NCI-H510A treated with DMSO at 0.1 percent for 48 hours (cell line): ENCODE data around the gene MPPED1.

Experiments
- DNase-seq: peaks from one replicate; lab custom pipeline; 2025; lab: John Stamatoyannopoulos, UW

Gene MPPED1

DNA sequence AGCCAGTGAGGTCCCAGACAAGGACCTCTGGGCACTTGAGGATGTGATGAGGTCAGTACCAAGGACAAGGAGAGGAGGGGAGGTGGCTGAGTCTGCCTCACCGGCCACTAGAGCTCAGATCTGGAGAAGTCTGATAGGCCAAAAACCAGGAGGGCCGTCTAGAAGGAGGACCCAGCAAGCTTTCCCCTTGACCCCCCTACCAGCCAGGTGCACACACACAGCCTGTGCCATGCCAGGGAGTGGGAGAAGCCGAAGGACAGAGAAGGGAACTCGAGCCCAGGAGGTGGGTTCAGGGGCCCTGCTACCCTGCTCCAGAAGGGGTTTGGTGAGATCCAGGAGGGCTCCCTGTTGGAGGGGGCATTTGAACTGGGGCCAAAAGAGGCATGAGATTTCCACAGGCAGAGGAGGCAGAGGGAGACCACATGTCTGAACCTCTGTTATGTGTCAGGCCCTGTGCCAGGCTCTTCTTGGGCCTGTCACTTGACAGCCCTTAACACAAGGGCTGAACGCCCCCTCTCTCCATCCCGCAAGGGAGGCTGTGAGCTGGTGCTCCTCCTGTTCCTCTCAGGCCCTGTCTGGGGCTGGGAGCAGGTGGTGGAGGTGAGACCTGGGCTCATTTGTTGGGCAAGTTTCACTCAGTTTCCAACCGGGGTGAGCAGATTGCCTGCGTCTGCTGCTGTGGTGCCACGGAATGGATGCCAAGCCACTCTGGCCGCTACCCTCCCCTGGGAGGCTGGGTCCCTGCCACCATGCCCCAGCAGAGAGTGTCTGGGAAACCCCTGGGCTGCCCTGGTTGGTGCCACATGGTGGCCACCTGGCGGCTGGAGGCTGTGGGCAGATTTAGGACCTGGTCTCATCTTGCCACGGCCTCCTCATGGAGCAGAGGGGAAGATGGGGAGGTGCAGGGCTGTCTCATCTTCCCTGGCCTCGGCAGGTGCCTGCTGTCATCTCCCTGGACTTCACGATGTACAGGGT, 65.2 kb downstream of the MPPED1 start:
- no peak for DNase-seq

- no peak for DNase-seq
Measured at GRCh38 chr22:43477966-43478365, 66.2 kb downstream of the MPPED1 start.

DNA sequence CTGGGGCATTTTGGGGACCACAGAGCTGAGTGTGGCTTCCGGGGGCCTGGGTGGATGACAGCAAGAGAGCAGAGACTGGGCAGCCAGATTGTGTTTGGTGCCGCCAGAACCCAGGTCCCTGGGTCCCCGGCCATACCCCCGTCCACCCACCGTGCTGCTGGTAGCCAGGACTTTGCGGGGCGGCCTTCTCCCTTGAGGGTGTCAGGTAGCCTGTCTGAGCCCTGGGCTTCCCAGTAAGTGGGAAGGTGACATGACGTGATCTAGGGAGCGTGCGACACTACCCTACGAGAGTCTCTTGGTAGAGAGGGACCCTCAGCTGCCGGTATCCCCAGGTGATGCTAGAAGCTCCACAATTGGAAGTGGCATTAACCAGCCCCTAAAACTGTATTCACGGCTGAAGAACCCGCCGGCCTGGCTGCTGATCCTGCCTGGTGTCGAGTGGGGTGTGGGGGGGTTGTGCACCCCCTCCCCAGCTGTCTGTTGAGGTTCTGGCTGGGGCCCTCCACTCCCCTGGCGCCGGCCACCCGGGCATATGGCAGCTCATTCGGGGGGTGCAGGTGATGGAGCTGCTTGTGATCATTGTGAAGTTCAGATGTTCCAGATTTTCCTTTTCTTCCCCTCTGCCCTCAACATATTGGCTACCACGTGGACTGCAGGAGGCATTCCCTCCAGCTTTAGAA, 66.9 kb downstream of the MPPED1 start:
- no peak for DNase-seq

DNA sequence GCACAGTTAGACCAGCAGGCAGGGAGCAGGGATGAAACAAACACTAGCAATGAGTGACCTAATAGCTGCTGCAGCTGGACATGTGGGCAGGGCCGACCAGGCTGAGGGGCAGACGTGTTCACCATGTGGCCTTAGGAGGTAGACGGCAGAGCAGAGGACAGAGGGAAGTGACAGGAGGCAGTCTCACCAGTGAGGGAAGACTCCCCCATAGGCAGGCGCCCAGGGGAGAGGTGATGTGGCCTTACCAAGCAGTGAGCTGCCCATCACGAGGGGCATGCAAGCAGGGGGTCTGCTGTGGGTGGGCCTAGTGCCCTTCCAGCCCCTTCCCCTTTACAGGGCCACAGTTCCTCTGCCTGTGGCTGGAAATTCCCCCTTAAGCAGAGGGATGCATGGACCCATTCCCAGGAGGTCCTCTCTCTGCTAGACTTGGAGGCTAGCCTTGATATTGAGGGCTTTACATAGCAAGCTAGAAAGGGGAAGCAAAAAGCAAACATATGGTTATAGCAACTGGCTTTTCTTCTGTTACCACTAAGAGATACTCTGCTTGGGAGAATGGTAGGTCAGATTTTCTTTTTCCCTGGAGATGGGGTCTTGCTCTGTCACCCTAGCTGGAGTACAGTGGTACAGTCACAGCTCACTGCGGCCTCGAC, 67.6 kb downstream of the MPPED1 start:
- DNase-seq: no peak

- DNase-seq: no peak
Measured at GRCh38 chr22:43479962-43480361, 68.1 kb downstream of the MPPED1 start.

DNA sequence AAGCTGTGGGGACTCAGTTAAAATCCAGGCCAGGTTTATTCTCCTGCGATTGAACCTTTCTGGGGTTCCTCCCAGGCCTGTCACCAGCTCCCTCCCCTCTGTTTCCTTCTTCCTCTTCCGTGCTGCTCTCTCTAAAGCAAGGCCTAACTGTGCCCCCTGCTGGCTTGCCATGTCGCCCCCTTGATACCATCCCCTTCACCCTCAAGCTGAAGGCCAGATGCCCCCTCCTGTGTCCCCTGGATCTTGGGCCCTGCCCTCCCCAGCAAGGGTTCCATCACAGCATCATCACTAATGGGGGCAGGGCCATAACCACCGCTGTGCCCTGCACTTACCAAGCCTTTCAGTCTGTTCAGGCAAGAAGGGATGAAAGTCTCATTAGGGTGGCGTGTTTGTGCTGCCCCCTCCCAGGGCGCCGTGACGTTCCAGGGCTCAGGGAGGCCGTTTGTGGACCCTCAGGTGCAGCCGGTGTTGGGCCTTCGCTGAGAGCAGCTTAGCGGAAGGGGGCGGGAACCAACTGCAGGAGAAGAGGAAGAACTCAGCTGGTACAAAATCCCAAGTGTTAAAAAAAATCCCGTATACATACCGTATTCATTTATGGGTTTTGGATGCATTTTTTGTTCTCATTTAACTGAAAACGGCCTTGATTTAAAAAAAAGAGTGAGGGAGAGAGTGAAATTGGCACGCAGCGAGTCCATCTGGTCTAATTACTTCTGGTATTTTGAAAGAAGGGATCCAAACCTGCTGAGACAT, 69.9 kb downstream of the MPPED1 start:
- no peak for DNase-seq

GRCh38 chr22:43482318-43482625, 70.5 kb downstream of the MPPED1 start:
- no peak for DNase-seq

DNA sequence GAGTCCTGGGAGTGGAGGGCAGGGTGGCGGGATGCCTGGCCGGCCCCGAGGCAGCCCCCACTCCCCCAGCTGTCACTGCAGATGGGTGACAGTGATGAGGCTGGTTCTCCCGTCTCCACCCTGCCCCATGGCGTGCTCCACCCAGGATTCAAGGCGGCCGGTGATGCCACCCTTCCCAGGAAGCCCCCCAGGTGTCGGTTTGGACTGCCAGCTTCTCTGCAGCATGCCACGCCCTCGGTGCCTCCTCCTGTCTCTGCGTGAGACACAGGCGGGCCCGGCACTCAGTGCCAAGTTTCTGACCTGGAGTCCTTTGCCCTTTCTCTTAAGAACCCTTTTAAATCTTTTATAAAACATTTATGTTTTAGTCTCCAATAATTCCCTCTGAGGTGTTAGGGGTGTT, 71.5 kb downstream of the MPPED1 start:
- no peak for DNase-seq

DNA sequence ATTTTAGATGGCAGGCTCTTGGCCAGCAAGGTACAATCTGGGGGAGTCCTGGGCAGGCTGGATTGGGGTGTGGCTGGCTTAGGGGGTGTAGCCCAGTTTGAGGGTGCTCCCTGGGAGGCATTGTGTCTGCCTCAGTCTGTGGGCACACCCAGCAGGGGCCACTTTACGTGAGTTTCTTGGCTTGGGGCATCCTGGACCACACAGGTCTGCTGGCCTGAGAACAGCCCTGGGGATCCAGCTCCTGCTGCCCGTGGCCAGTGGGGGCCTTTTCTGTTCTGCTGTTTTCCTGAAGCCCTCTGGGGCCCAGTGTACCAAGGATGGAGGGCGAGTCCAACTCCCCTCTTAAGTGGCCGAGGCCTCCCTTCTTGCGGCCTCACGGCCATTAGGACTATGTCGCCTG, 71.9 kb downstream of the MPPED1 start:
- no peak for DNase-seq

- DNase-seq: no peak
Measured at GRCh38 chr22:43484227-43484626, 72.4 kb downstream of the MPPED1 start.

- DNase-seq: no peak
Measured at GRCh38 chr22:43485502-43486089, 73.8 kb downstream of the MPPED1 start.

DNA sequence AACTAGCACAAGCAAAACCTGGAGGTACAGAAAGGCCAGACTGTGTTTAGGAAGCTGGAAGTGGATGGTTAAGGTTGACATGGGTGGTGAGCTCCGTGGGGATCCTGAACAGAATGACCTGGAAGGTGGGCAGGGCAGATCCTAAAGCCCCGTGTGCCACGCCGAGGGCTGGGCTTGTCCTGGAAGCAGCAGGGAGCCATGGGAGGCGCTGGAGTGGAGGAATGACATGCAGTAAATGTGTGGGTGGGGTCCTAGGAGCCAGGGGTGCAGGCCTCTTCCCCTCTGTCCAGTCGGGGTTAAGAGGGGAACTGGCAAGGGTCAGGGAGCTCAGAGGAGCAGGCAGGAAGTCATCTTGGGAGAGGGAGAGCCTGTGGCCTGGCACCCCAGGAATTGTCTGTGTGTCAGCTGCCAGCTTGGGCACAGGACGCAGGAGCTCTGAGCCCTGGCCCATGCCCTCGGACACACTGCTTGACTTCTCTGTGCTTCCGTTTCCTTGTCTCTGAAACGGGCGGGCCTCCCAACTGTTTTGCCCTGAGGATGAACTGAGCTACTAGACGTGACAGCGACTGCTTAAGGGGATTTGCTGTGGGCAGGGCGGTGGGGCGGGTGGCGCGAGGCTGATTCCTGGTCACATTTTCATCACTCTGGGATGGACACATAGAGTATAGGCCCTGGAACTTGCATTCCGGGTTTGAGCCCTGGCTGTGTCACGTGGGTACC, 75.7 kb downstream of the MPPED1 start:
- no peak for DNase-seq

GRCh38 chr22:43488031-43488866, 76.4 kb downstream of the MPPED1 start:
- no peak for DNase-seq

DNA sequence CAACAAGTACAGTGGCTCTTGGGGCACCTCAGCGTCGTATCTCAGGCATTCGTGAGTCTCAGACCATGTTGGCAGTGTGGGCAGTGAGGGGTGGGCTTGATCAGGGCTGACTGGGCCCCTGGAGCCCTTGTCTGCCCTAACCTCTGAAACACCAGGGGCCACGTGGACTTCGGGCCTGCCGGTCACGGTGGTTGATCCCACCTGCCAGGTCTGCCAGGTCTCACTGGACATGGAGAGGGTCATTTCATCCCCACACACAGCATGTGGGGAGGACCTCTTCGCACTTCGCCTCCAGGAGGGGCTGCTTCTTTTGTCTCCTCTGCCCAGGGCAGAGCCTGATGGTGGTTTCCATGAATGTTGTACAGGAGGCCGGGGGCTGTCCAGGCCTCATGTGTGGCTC, 77.1 kb downstream of the MPPED1 start:
- DNase-seq: no peak

- DNase-seq: no peak
Measured at GRCh38 chr22:43490311-43490710, 78.5 kb downstream of the MPPED1 start.

- no peak for DNase-seq
Measured at GRCh38 chr22:43491177-43491576, 79.4 kb downstream of the MPPED1 start.

GRCh38 chr22:43491737-43492136, 79.9 kb downstream of the MPPED1 start:
- DNase-seq: no peak

GRCh38 chr22:43493297-43493696, 81.5 kb downstream of the MPPED1 start:
- DNase-seq: no peak

DNA sequence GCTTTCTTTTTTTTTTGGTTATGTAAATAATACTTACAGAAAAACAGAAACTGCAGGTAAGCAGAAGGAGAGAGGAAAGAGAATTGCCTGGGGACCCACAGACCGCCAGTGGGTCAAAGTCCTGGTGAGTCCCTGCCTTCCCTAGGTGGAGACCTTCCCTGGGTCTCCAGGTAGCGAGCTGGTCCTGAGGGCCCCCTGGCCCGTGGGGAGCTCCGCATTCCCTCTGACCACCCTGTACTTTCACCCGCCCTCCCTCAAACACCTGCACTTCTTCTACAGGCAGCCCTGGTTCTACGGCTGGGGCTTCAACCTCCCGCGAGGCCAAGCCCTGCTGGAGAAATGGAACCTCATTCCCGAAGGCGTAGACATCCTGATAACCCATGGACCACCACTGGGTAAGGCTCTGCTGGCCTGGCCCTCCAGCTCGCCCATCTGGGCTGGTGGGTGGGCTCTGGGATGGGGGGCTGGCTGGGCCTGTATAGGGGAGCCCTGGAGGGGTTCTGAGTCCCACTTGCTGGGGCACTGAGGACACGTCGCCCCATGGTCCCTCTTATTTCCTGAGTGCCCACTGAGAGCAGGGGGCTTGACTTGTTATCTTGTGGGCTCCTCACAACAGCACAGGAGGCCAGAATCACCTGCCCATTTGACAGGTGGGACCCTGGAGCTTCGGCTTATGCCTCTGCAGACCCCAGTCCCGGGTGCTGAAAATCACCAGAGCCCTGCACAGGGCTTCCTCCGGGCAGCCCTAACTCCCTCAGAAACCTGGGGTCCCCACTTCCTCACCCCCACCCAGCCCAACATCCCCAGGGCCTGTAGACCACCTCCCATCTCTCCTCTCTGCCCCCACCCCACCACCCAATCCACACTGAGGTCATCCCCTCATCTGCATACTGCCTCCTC, 86.4 kb downstream of the MPPED1 start:
- no peak for DNase-seq
